Measurements from ENCODE around the gene NFIA.

- no peak for TF ChIP-seq EZH2 (IDR thresholded peaks at IDR 0.05)
- no peak for TF ChIP-seq POLR2AphosphoS5 (IDR thresholded peaks at IDR 0.05; ENCODE audit: borderline replicate concordance, low read depth, low read length)
Observed at GRCh38 chr1:61501971-61502916, 419.9 kb downstream of the NFIA start.
